NCI-H2081 (cell line): Measurements from ENCODE around the gene MAPK10.
"Not testable (repeated sequence)": the region's sequence is repeated elsewhere in the genome, so short reads cannot be mapped to it uniquely, and the experiment has no call there.

Source experiments
- DNase-seq, 2 experiments: peaks; one replicate each; lab custom pipeline; 2025; lab: John Stamatoyannopoulos, UW

The MAPK10 gene

GRCh38 chr4:86106475-86106874 lies 253.4 kb downstream of the MAPK10 start:
- DNase-seq = no peak

GRCh38 chr4:86101841-86102240 lies 258.0 kb downstream of the MAPK10 start:
- no peak for DNase-seq

DNA sequence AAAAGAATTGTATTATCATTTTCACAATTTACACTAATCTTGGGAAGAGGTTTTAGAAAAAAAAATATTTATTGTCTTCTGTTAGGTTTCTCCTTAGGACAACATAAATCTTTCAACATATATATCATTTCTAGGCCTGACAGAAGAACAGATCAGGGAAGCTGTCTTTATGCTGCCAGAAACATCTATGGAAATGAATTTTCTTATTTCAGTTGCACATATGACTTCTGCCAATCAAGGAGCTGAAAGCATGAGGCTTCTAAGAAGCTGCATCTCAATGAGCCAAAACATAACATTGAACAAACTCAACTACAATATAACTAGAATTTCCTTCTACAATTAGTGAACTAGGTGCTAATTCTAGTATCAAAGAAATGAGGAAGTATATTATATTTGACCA lies 258.4 kb downstream of the MAPK10 start:
- no peak for DNase-seq

DNA sequence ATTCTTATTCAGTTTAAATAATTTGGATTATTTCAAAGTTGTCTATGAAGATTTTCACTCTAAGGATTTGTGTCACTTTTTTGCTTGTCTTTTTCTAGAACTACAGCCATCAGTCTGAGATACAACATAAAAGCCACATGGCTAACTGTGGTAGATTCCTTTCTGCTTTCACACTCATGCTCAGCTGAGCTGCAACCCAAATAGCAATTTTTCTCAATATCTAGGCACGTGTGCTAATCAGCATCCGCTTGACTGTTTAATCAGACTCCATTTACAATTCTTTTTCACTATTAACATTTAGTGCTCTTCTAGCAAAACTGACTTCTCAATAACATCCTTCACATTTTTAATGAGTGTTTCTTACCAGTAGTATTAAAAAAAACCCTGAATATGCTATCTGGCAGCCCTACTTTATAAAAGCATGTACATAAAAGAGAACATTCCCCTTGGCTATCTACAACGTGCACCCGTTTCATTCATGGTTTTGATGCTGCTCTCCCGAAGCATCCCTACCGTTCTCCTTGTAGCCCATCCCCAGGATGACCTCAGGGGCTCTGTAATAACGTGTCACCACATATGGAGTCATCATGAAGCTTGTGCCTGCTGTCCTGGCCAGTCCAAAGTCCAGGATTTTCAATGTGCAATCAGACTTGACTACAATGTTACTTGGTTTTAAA lies 259.2 kb downstream of the MAPK10 start:
- DNase-seq = no peak

- no peak for DNase-seq
These were observed 260.5 kb downstream of the MAPK10 start for GRCh38 chr4:86099348-86099747.

GRCh38 chr4:86098691-86099090 lies 261.2 kb downstream of the MAPK10 start:
- no peak for DNase-seq

DNA sequence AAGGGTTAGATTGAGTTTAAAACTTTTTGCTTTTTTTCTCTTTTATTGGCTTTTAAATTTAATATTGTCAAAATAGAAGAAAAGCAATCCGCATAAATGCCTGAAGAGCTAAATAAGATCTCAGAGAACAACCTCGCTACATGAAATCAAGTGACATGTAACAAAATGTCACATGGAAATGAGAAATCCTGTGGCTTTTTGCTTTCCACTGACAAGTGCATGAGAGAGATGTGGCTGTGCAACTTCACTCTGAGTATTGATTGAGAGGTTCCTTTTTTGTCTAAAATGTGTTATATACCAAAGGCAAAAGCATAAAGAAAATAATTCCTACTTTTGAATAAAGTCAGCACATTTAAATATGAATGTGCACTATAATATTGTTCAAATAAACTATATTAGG lies 263.5 kb downstream of the MAPK10 start:
- no peak for DNase-seq

- DNase-seq = no peak
These were observed 267.2 kb downstream of the MAPK10 start for GRCh38 chr4:86092684-86093083.

DNA sequence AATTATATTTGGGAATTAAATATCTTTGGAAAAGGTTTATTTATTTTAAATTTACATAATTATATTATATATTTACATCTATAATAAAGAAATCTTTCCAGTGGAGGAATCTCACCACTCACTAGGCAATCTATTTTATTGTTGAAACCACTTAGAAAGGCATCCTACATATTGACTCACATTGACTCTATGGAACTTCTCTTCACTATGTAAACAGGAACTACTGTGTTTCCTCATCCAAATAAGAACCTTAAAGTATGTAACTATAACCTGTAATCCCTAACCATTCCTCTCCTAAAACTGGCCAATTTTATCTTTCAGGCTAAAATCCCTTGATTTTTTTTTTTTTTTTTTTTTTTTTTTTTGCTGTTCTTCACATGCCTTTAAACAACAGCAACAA lies 268.7 kb downstream of the MAPK10 start:
- DNase-seq = no peak

GRCh38 chr4:86089781-86090323 lies 270.0 kb downstream of the MAPK10 start:
- DNase-seq = no peak

- no peak for DNase-seq
These were observed 270.8 kb downstream of the MAPK10 start for GRCh38 chr4:86089053-86089452.

DNA sequence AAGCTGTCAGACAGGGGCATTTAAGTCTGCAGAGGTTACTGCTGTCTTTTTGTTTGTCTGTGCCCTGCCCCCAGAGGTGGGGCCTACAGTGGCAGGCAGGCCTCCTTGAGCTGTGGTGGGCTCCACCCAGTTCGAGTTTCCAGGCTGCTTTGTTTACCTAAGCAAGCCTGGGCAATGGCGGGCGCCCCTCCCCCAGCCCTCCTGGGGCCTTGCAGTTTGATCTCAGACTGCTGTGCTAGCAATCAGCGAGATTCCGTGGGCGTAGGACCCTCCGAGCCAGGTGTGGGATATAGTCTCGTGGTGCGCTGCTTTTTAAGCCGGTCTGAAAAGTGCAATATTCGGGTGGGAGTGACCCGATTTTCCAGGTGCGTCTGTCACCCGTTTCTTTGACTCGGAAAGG lies 284.1 kb downstream of the MAPK10 start:
- DNase-seq = not testable (repeated sequence)

- no peak for DNase-seq
These were observed 299.5 kb downstream of the MAPK10 start for GRCh38 chr4:86060341-86060740.

DNA sequence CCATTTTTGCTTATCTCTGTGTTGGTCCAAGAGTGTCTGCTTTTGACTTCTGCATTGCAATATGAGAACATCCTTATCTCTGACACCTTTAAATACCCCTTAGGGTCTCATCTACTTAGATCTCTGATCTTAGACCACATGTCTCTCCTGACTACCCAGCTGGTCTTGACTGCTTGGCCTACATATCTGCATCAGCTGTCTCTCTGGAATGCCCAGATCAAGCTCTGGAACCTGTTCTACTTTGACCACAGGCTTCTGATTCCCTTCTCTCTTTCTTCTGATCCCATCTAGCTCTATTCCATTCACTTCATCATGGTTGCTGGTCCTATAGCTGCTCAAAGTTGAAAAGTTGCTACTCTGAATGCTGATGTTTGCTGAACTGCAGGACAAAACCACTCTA lies 301.2 kb downstream of the MAPK10 start:
- no peak for DNase-seq

DNA sequence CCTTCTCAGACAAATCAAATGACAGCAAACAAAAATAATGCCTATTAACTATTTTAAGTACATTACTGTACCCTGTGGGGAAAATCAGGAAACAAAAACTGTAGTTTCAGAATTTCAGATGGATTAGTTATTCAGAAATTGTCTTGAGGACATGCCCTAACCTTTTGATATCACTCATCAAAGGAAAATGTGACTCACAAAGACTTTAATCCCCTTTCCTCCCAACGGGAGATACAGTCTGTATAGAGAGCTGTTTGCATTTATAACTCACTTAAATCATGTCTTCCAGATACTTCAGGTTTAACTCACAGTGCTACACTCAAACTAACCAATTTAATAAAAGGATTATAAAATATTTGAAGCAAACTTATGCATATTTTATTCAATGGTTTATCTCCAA lies 304.0 kb downstream of the MAPK10 start:
- no peak for DNase-seq

DNA sequence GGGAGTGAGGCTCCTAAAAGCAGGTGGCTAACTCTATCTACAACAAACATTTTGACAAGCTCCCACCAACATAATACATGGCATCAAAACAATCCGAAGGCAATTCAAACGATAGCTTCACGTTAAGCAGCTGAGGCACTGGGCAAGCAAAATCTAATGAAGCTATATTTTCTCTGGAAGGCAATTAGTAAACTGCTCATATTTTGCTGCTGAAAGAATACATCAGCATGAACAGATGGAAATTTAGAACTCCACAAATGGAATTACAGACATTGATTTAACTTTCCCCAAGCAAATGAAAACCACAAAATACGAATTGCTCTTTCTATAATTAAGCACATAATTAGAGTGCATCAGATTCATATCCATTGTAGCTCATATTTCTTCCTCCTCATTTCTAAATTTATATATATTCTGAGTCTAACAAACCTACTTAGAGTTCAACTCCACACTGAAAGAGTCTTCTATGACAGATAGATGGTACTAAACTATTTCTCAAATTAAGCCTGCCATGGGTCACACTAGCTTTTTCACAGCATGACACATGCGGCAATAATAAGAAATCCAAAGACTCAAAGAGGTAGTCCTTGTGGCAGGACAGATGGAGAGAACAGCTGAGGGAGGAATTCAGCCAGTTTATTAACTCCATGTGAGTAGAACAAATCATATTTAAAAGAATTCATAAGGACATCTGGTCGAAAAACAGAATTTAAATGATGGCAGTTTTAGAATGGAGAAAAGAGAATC lies 305.4 kb downstream of the MAPK10 start:
- DNase-seq = no peak

DNA sequence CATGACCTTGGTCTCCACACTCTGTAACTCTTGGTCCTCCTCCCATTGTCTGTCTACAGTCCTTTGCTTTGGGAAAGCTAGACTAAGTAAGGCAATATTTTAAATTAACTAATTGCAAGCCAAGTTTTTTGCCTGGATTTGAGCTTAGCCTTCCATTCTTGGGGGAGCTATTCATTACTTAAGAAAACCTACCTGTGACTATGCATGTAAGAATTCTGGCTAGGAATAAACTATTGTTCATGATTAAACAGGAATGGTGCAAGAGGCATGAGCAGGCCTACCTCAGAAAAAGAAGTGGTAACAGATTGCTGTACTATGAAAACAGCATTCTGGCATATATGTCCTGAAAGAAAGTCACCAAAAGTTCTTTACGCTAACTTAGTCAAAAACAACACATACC lies 309.4 kb downstream of the MAPK10 start:
- no peak for DNase-seq

DNA sequence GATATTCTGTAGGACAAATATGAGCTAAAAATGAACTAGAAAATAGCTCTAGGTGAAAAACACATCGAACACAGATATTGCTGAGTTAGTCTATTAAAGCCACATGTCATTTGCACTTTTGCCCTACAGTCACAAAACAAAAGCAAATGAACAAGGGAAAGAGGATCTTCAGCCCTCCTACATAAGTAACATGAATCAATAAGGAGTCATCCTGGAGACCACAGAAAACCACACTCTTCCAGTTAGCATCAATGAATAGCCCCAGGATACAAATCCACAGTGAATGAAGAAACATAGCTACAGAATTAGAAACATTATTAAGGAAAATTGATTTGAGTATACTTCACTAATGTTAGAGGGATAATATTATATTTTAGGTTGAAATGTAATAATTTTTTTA lies 311.4 kb downstream of the MAPK10 start:
- no peak for DNase-seq

GRCh38 chr4:86044593-86044985 lies 315.3 kb downstream of the MAPK10 start:
- no peak for DNase-seq

GRCh38 chr4:86043755-86044592 lies 315.9 kb downstream of the MAPK10 start:
- DNase-seq = peak; percentile 55 to 57

GRCh38 chr4:86038037-86038436 lies 321.8 kb downstream of the MAPK10 start:
- no peak for DNase-seq

- DNase-seq = peak in 1 of 2 experiments; percentile 0
These were observed 323.1 kb downstream of the MAPK10 start for GRCh38 chr4:86036736-86037135.

DNA sequence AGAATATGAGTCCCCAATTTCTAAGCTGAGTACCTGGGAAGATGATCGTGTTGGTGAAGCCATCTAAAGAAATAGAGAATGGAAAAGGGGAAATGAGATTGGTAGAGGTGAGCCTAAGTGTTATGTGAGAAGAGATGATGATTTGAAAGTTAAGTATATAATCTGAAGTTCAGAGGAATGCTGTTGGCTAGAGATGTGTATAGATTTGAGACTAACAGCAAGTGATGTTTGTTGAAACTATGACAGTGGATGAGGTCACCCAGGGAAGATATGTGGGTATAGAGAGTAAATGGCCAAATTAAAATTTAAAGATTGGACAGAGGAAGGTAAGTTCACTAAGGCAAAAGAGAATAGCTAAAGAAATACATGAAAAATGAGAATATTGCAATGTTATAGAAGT lies 324.2 kb downstream of the MAPK10 start:
- DNase-seq = no peak
